Mammary epithelial cell (primary cell): ENCODE data around the gene ZAP70.

Source experiments
- CTCF ChIP-seq, 2 donors: IDR thresholded peaks in 1 of 2; conservative IDR thresholded peaks in 1 of 2; 2 replicates each; pipeline ENCODE4 v1.5.1; 2011 to 2012; ENCODE audit warnings: inconsistent platforms in 2 of 2, low read length in 2 of 2, mild to moderate bottlenecking in 2 of 2, control low read depth in 1 of 2, low read depth in 1 of 2; ENCODE audit not compliant: insufficient read depth in 1 of 2; ENCODE audit errors: extremely low read depth in 1 of 2
- EZH2 ChIP-seq: IDR thresholded peaks from 2 replicates; pipeline ENCODE4 v1.6.1; 2012; ENCODE audit warnings: low read length, inconsistent platforms, borderline replicate concordance

- TF ChIP-seq CTCF (conservative IDR thresholded peaks at IDR 0.05 in 1 of 2, IDR thresholded peaks at IDR 0.05 in 1 of 2; ENCODE audit: extremely low read depth in 1 of 2, insufficient read depth in 1 of 2, low read depth in 1 of 2, low read length in 2 of 2) (no peak), EZH2 (no peak)
Measured at GRCh38 chr2:97784953-97785352, 71.6 kb downstream of the ZAP70 start.
